ENCODE data around the gene ZGLP1.
"Not testable (repeated sequence)": the region's sequence is repeated elsewhere in the genome, so short reads cannot be mapped to it uniquely, and the experiment has no call there.

ZGLP1 gene

GRCh38 chr19:10284065-10284959 is 25.3 kb downstream of the ZGLP1 start:
- peaks cover 33% of the 10 kb centered on the region for H3K27me3 ChIP-seq (ENCODE audit: control insufficient read depth, insufficient read depth, low read length)
- H3K36me3 ChIP-seq (ENCODE audit: control insufficient read depth, insufficient read depth, low read length): 0 out of 2 replicates have a peak, but pooled peaks cover 3% of the 10 kb centered on the region
- no peaks in the 10 kb centered on the region for H3K9me3 ChIP-seq (ENCODE audit: control insufficient read depth, insufficient read depth, low read length)
- H3K27ac ChIP-seq (ENCODE audit: low read depth, low read length): no peak overlapping the region
- no peaks in the 10 kb centered on the region; the same call in 1 of the 2 replicates for H3K4me1 ChIP-seq (ENCODE audit: control insufficient read depth, insufficient read depth, low read length)
- H3K4me3 ChIP-seq (ENCODE audit: low read depth, low read length): no peak overlapping the region
- H3K9ac ChIP-seq (ENCODE audit: low read depth, low read length): no peak overlapping the region

DNA sequence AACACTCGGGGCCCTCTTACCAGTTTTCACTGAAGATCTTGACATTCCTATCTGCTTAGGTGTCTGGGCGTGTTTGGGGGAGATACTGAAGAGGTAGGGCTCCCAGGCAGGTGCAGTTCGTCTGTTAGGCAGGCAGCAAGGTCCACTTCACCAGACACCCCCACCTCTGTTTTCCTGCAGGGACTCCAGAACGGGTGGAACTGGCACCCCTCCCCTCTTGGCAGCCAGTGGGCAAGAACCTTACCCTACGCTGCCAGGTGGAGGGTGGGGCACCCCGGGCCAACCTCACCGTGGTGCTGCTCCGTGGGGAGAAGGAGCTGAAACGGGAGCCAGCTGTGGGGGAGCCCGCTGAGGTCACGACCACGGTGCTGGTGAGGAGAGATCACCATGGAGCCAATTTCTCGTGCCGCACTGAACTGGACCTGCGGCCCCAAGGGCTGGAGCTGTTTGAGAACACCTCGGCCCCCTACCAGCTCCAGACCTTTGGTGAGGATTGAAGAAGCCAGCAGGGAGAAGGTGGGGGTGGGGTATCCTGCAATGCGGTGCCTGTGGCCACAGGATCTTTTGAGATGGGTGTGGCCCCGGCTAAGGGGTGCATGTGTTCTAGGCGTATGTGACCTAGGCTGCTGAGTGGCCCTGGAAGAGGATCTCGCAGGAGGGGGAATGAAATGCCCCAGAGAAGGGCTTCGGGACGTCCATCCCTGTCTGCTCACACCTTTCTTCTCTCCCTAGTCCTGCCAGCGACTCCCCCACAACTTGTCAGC is 26.1 kb downstream of the ZGLP1 start:
- H3K4me1 ChIP-seq (ENCODE audit: control insufficient read depth, insufficient read depth, low read length): no peaks in the 10 kb centered on the region; the same call in 1 of the 2 replicates
- H3K27me3 ChIP-seq (ENCODE audit: control insufficient read depth, insufficient read depth, low read length): peaks cover 25% of the 10 kb centered on the region
- no peak overlapping the region for H3K9ac ChIP-seq (ENCODE audit: low read depth, low read length)
- no peak overlapping the region for H3K27ac ChIP-seq (ENCODE audit: low read depth, low read length)
- H3K9me3 ChIP-seq (ENCODE audit: control insufficient read depth, insufficient read depth, low read length): no peaks in the 10 kb centered on the region
- no peak overlapping the region for H3K4me3 ChIP-seq (ENCODE audit: low read depth, low read length)
- H3K36me3 ChIP-seq (ENCODE audit: control insufficient read depth, insufficient read depth, low read length): 0 out of 2 replicates have a peak, but pooled peaks cover 3% of the 10 kb centered on the region

DNA sequence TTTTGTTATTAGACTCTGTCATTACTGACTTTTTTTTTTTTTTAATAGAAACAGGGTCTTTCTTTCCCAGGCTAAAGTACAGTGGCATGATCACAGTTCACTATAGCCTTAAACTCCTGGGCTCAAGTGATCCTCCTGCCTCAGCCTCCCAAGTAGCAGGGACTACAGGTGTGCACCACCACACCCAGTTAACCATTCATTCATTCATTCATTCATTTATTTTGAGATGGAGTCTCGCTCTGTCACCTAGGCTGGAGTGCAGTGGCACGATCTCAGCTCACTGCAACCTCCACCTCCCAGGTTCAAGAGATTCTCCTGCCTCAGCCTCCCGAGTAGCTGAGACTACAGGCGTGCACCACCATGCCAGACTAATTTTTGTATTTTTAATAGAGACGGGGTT is 27.6 kb downstream of the ZGLP1 start:
- not testable (repeated sequence) for H3K36me3 ChIP-seq (ENCODE audit: control insufficient read depth, insufficient read depth, low read length); H3K27ac ChIP-seq (ENCODE audit: low read depth, low read length); H3K4me1 ChIP-seq (ENCODE audit: control insufficient read depth, insufficient read depth, low read length); H3K9me3 ChIP-seq (ENCODE audit: control insufficient read depth, insufficient read depth, low read length); H3K4me3 ChIP-seq (ENCODE audit: low read depth, low read length); H3K9ac ChIP-seq (ENCODE audit: low read depth, low read length)
- H3K27me3 ChIP-seq (ENCODE audit: control insufficient read depth, insufficient read depth, low read length): peaks cover 10% of the 10 kb centered on the region; the same call in 1 of the 2 replicates

DNA sequence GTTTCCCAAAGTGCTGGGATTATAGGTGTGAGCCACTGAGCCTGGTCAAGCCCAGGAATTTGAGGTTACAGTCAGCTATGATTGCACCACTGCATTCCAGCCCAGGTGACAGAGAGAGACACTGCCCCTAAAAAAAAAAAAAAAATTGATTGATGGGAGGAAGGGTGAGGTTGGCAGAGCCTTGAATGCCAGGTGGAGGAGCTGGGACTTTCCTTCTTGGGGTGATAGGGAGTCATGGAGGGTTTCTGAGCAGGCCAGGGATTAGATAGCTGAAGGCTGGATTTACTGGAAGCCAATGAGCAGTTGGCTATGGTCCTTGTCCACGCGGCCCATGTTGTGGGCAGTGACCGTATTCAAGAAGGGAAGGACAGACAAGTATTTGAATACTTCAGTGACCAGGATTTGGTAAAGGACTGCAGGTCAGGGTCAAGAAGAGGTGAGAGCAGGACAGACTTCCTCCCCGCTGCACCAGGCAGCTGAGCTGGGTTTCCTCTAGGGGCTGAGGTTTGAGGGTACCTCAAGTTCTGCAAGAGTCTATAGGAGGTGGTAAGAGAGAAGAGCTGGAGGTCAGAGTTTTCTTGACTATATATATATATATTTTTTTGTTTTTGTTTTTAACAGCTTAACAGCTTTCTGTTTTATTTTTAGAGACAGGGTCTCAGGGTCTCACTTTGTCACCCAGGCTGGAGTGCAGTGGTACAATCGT is 29.7 kb downstream of the ZGLP1 start:
- Histone ChIP-seq H3K4me1 (ENCODE audit: control insufficient read depth, insufficient read depth, low read length) (no peaks in the 10 kb centered on the region), H3K36me3 (ENCODE audit: control insufficient read depth, insufficient read depth, low read length) (no peaks in the 10 kb centered on the region), H3K9ac (ENCODE audit: low read depth, low read length) (no peak overlapping the region)

GRCh38 chr19:10278935-10279334 is 30.7 kb downstream of the ZGLP1 start:
- Histone ChIP-seq H3K9ac (ENCODE audit: low read depth, low read length) (no peak overlapping the region), H3K4me1 (ENCODE audit: control insufficient read depth, insufficient read depth, low read length) (no peaks in the 10 kb centered on the region)

More for the DNA sequence above, 29.7 kb downstream of the ZGLP1 start:
- Histone ChIP-seq H3K27ac (ENCODE audit: low read depth, low read length) (no peak overlapping the region), H3K27me3 (ENCODE audit: control insufficient read depth, insufficient read depth, low read length) (no peaks in the 10 kb centered on the region), H3K4me3 (ENCODE audit: low read depth, low read length) (no peak overlapping the region), H3K9me3 (ENCODE audit: control insufficient read depth, insufficient read depth, low read length) (no peaks in the 10 kb centered on the region)

GRCh38 chr19:10277795-10278589 is 31.6 kb downstream of the ZGLP1 start:
- H3K9me3 ChIP-seq (ENCODE audit: control insufficient read depth, insufficient read depth, low read length): no peaks in the 10 kb centered on the region
- no peak overlapping the region for H3K27ac ChIP-seq (ENCODE audit: low read depth, low read length)
- no peaks in the 10 kb centered on the region for H3K27me3 ChIP-seq (ENCODE audit: control insufficient read depth, insufficient read depth, low read length)
- H3K4me3 ChIP-seq (ENCODE audit: low read depth, low read length): no peak overlapping the region
- H3K36me3 ChIP-seq (ENCODE audit: control insufficient read depth, insufficient read depth, low read length): no peaks in the 10 kb centered on the region
- no peaks in the 10 kb centered on the region for H3K4me1 ChIP-seq (ENCODE audit: control insufficient read depth, insufficient read depth, low read length)
- no peak overlapping the region for H3K9ac ChIP-seq (ENCODE audit: low read depth, low read length)

More at GRCh38 chr19:10278935-10279334, 30.7 kb downstream of the ZGLP1 start:
- no peak overlapping the region for H3K27ac ChIP-seq (ENCODE audit: low read depth, low read length)
- no peaks in the 10 kb centered on the region for H3K36me3 ChIP-seq (ENCODE audit: control insufficient read depth, insufficient read depth, low read length)
- no peak overlapping the region for H3K4me3 ChIP-seq (ENCODE audit: low read depth, low read length)
- no peaks in the 10 kb centered on the region for H3K9me3 ChIP-seq (ENCODE audit: control insufficient read depth, insufficient read depth, low read length)
- no peaks in the 10 kb centered on the region for H3K27me3 ChIP-seq (ENCODE audit: control insufficient read depth, insufficient read depth, low read length)

DNA sequence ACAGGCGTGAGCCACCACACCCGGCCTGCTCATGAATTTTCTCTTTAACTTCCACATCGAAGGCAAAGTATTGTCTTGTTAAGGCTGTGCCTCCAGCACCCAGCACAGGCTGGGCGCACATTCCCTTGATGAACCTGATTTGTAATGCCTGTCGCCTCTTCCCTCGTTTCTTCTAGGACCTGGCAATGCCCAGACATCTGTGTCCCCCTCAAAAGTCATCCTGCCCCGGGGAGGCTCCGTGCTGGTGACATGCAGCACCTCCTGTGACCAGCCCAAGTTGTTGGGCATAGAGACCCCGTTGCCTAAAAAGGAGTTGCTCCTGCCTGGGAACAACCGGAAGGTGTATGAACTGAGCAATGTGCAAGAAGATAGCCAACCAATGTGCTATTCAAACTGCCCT is 35.0 kb downstream of the ZGLP1 start:
- H3K27ac ChIP-seq (ENCODE audit: low read depth, low read length): no peak overlapping the region
- 0 out of 2 replicates have a peak, but pooled peaks cover 5% of the 10 kb centered on the region for H3K4me1 ChIP-seq (ENCODE audit: control insufficient read depth, insufficient read depth, low read length)
- no peak overlapping the region for H3K4me3 ChIP-seq (ENCODE audit: low read depth, low read length)
- H3K36me3 ChIP-seq (ENCODE audit: control insufficient read depth, insufficient read depth, low read length): no peaks in the 10 kb centered on the region
- H3K9ac ChIP-seq (ENCODE audit: low read depth, low read length): no peak overlapping the region
- H3K27me3 ChIP-seq (ENCODE audit: control insufficient read depth, insufficient read depth, low read length): peaks cover 27% of the 10 kb centered on the region
- no peaks in the 10 kb centered on the region for H3K9me3 ChIP-seq (ENCODE audit: control insufficient read depth, insufficient read depth, low read length)

DNA sequence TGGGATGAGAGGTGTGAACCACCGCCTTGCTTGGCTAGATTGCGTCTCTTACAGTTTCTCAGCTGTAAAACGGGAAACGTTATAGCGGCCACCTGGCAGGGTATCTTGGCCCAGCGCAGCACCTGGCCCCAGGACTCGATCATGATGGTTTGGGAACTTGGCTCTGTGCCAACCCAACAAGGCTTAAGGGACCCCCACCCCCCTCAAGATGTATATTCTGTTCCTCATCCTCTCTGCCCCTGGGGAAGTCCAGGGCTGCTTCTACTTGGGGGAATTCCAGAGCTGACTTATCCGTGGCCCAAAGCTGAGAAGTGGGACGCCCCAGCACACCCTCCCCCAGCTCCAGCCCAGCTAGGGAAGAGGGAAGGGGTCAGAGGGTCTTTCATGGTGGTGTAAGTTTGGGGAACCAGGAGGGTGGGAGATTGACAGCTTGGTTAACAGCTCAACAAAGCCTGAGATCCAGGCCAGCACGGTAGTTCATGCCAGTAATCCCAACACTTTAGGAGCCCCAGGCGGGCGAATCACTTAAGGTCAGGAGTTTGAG is 38.0 kb downstream of the ZGLP1 start:
- no peak overlapping the region for H3K9ac ChIP-seq (ENCODE audit: low read depth, low read length)
- H3K4me1 ChIP-seq (ENCODE audit: control insufficient read depth, insufficient read depth, low read length): 0 out of 2 replicates have a peak, but pooled peaks cover 5% of the 10 kb centered on the region
- peak overlapping the region; percentile 59; the same call in 1 of the 2 replicates for H3K4me3 ChIP-seq (ENCODE audit: low read depth, low read length)
- H3K27ac ChIP-seq (ENCODE audit: low read depth, low read length): no peak overlapping the region
- peaks cover 28% of the 10 kb centered on the region for H3K27me3 ChIP-seq (ENCODE audit: control insufficient read depth, insufficient read depth, low read length)
- no peaks in the 10 kb centered on the region for H3K36me3 ChIP-seq (ENCODE audit: control insufficient read depth, insufficient read depth, low read length)
- no peaks in the 10 kb centered on the region for H3K9me3 ChIP-seq (ENCODE audit: control insufficient read depth, insufficient read depth, low read length)

GRCh38 chr19:10270616-10271394 is 38.8 kb downstream of the ZGLP1 start, which contains the start of gene ICAM1:
TSS of gene ICAM1 (plus strand) at chr19:10271120. CDS start at chr19:10271160, 40 bp downstream.
- no peaks in the 10 kb centered on the region for H3K36me3 ChIP-seq (ENCODE audit: control insufficient read depth, insufficient read depth, low read length)
- no peaks in the 10 kb centered on the region for H3K9me3 ChIP-seq (ENCODE audit: control insufficient read depth, insufficient read depth, low read length)
- H3K4me1 ChIP-seq (ENCODE audit: control insufficient read depth, insufficient read depth, low read length): 0 out of 2 replicates have a peak, but pooled peaks cover 5% of the 10 kb centered on the region
- H3K9ac ChIP-seq (ENCODE audit: low read depth, low read length): no peak within 1 kb of the TSS
- no peak within 1 kb of the TSS for H3K27ac ChIP-seq (ENCODE audit: low read depth, low read length)
- H3K27me3 ChIP-seq (ENCODE audit: control insufficient read depth, insufficient read depth, low read length): peaks cover 28% of the 10 kb centered on the region
- peak within 1 kb of the TSS; percentile 59 for H3K4me3 ChIP-seq (ENCODE audit: low read depth, low read length)

Data from HUES48 (cell line).